GM18868 (cell line): ENCODE data around the gene KIF19.

Experiments
- ATAC-seq: cut with Tn5 transposase; IDR thresholded peaks from one replicate; pipeline ENCODE4 v1.9.1; 2021; ENCODE audit warnings: mild to moderate bottlenecking, moderate library complexity; ENCODE audit not compliant: unreplicated experiment

Gene KIF19

GRCh38 chr17:74305865-74306654, 20.0 kb upstream of the KIF19 start:
- no peak for ATAC-seq

GRCh38 chr17:74307984-74308773, 17.8 kb upstream of the KIF19 start:
- ATAC-seq, result no peak

- no peak for ATAC-seq
Measured at GRCh38 chr17:74309902-74310301, 16.1 kb upstream of the KIF19 start.

- no peak for ATAC-seq
Measured at GRCh38 chr17:74314877-74315276, 11.1 kb upstream of the KIF19 start.

- ATAC-seq, result no peak
Measured at GRCh38 chr17:74316220-74316619, 9.8 kb upstream of the KIF19 start.

GRCh38 chr17:74317071-74317470, 9.0 kb upstream of the KIF19 start:
- no peak for ATAC-seq

- ATAC-seq, result no peak
Measured at GRCh38 chr17:74318391-74318790, 7.6 kb upstream of the KIF19 start.

- no peak for ATAC-seq
Measured at GRCh38 chr17:74324521-74324920, 1.5 kb upstream of the KIF19 start.

- no peak for ATAC-seq
Measured at GRCh38 chr17:74325376-74325742, 667 bp upstream of the KIF19 start.

- no peak for ATAC-seq
Measured at GRCh38 chr17:74326506-74326905, 480 bp downstream of the KIF19 start.

- no peak for ATAC-seq
Measured at GRCh38 chr17:74328487-74328886, 2.5 kb downstream of the KIF19 start.

- ATAC-seq, result no peak
Measured at GRCh38 chr17:74329378-74329777, 3.4 kb downstream of the KIF19 start.

- no peak for ATAC-seq
Measured at GRCh38 chr17:74330446-74330845, 4.4 kb downstream of the KIF19 start.

GRCh38 chr17:74332017-74332650, 6.1 kb downstream of the KIF19 start:
- no peak for ATAC-seq

- no peak for ATAC-seq
Measured at GRCh38 chr17:74332763-74333283, 6.8 kb downstream of the KIF19 start.

GRCh38 chr17:74334393-74335039, 8.5 kb downstream of the KIF19 start:
- ATAC-seq, result no peak

GRCh38 chr17:74335529-74336062, 9.6 kb downstream of the KIF19 start:
- ATAC-seq, result no peak

- ATAC-seq, result no peak
Measured at GRCh38 chr17:74336307-74336706, 10.3 kb downstream of the KIF19 start.

- ATAC-seq, result no peak
Measured at GRCh38 chr17:74337834-74338500, 11.9 kb downstream of the KIF19 start.

- no peak for ATAC-seq
Measured at GRCh38 chr17:74339537-74340195, 13.6 kb downstream of the KIF19 start.
